Liver (tissue), 9 donors: Measurements from ENCODE around the gene MPZL2. TPM values are rescaled to one million over a fixed set of nuclear protein-coding genes. Genes with fewer than 3 reads are reported as not detected.

ENCODE experiments used
- DNase-seq: peaks from one replicate; pipeline ENCODE4 v3.0.0-alpha.2; 2017; ENCODE audit warnings: low spot score
- H3K27ac ChIP-seq, 2 donors: one replicate each; pipeline ENCODE4 v1.7.0; 2013; ENCODE audit warnings: inconsistent platforms in 2 of 2, low read length in 2 of 2, control low read depth in 1 of 2, low read depth in 1 of 2, mild to moderate bottlenecking in 1 of 2
- H3K27me3 ChIP-seq, 4 donors: one replicate each; pipeline versions ENCODE4 v1.6.1 to v1.7.0; 2013; ENCODE audit warnings: low read length in 3 of 4, inconsistent platforms in 1 of 4, mild to moderate bottlenecking in 1 of 4, moderate library complexity in 1 of 4; ENCODE audit not compliant: control insufficient read depth in 4 of 4, insufficient read depth in 4 of 4
- H3K36me3 ChIP-seq, 4 donors: one replicate each; pipeline versions ENCODE4 v1.6.1 to v1.7.0; 2013; ENCODE audit warnings: low read length in 3 of 4, mild to moderate bottlenecking in 3 of 4, low read depth in 1 of 4, moderate library complexity in 1 of 4; ENCODE audit not compliant: control insufficient read depth in 4 of 4, insufficient read depth in 3 of 4
- H3K4me1 ChIP-seq, 4 donors: one replicate each; pipeline versions ENCODE4 v1.6.1 to v1.7.0; 2013; ENCODE audit warnings: low read length in 3 of 4, mild to moderate bottlenecking in 3 of 4, moderate library complexity in 1 of 4; ENCODE audit not compliant: control insufficient read depth in 4 of 4, insufficient read depth in 4 of 4
- H3K4me3 ChIP-seq, 3 donors: one replicate each; pipeline versions ENCODE4 v1.6.1 to v1.7.0; 2013; ENCODE audit warnings: low read length in 3 of 3, control low read depth in 1 of 3, low read depth in 1 of 3, mild to moderate bottlenecking in 1 of 3
- H3K9ac ChIP-seq, 2 donors: one replicate each; pipeline ENCODE4 v1.7.0; 2013; ENCODE audit warnings: low read length in 2 of 2, mild to moderate bottlenecking in 2 of 2, moderate library complexity in 2 of 2, control low read depth in 1 of 2, low read depth in 1 of 2
- H3K9me3 ChIP-seq, 4 donors: one replicate each; pipeline versions ENCODE4 v1.6.1 to v1.7.0; 2013; ENCODE audit warnings: low read length in 3 of 4; ENCODE audit not compliant: control insufficient read depth in 4 of 4
- EGR1 ChIP-seq, 2 donors: IDR thresholded peaks; 2 replicates each; pipeline ENCODE4 v1.6.1; 2016 to 2018; ENCODE audit warnings: antibody characterized with exemption in 2 of 2, low read depth in 2 of 2
- FOXA1 ChIP-seq: IDR thresholded peaks from 2 replicates; pipeline ENCODE4 v1.6.1; 2016; ENCODE audit warnings: antibody characterized with exemption
- FOXA2 ChIP-seq: IDR thresholded peaks from 2 replicates; pipeline ENCODE4 v1.6.1; 2016; ENCODE audit warnings: antibody characterized with exemption
- GABPA ChIP-seq, 2 donors: IDR thresholded peaks in 1 of 2; conservative IDR thresholded peaks in 1 of 2; 2 replicates each; pipeline ENCODE4 v1.6.1; 2016; ENCODE audit warnings: antibody characterized with exemption in 2 of 2, mild to moderate bottlenecking in 1 of 2, moderate library complexity in 1 of 2
- HNF4A ChIP-seq, 2 donors: conservative IDR thresholded peaks; 2 replicates each; pipeline ENCODE4 v1.6.1; 2016; ENCODE audit warnings: antibody characterized with exemption in 2 of 2, mild to moderate bottlenecking in 2 of 2
- HNF4G ChIP-seq: IDR thresholded peaks from 2 replicates; pipeline ENCODE4 v1.6.1; 2016; ENCODE audit warnings: antibody characterized with exemption
- JUND ChIP-seq, 2 donors: IDR thresholded peaks; 2 replicates each; pipeline ENCODE4 v1.6.1; 2016; ENCODE audit warnings: antibody characterized with exemption in 2 of 2
- NR2F2 ChIP-seq: IDR thresholded peaks from 2 replicates; pipeline ENCODE4 v1.6.1; 2016; ENCODE audit warnings: antibody characterized with exemption
- RAD21 ChIP-seq, 2 donors: IDR thresholded peaks; 2 replicates each; pipeline ENCODE4 v1.6.1; 2016; ENCODE audit warnings: antibody characterized with exemption in 2 of 2, mild to moderate bottlenecking in 2 of 2
- RXRA ChIP-seq, 2 donors: IDR thresholded peaks; 2 replicates each; pipeline ENCODE4 v1.6.1; 2017 to 2018; ENCODE audit warnings: antibody characterized with exemption in 2 of 2, mild to moderate bottlenecking in 1 of 2
- SP1 ChIP-seq: IDR thresholded peaks from 2 replicates; pipeline ENCODE4 v1.6.1; 2018; ENCODE audit warnings: antibody characterized with exemption, mild to moderate bottlenecking
- TAF1 ChIP-seq: conservative IDR thresholded peaks from 2 replicates; pipeline ENCODE4 v1.6.1; 2016; ENCODE audit warnings: antibody characterized with exemption, mild to moderate bottlenecking
- YY1 ChIP-seq: IDR thresholded peaks from 2 replicates; pipeline ENCODE4 v1.6.1; 2016; ENCODE audit warnings: antibody characterized with exemption, mild to moderate bottlenecking
- WGBS: extraction: QIAGEN DNeasy Blood & Tissue Kit; methylation state at CpG from one replicate; pipeline ENCODE4 v1.1.7; 2013; 5-methylcytosine and 5-hydroxymethylcytosine counted together
- polyA plus RNA-seq, 2 donors: library from polyadenylated mRNA; stranded (reverse) in 1 of 2; unstranded in 1 of 2; fragments of 200-250 nt in 1 of 2; fragments of >200 nt in 1 of 2; fragmentation: Nextera tagmentation in 1 of 2; extraction: Ambion mirVana in 1 of 2; gene quantifications; one replicate each; pipeline versions ENCODE4 v1.2.1 to v1.2.3, GENCODE V29; 2013 to 2015
- total RNA-seq, 2 donors: library from RNA; depleted of rRNA; stranded (reverse); fragments of >200 nt; gene quantifications; one replicate each; pipeline ENCODE4 v1.2.3, GENCODE V29; 2014
- TF ChIP-seq, protein P1 (sequence below): IDR thresholded peaks from 2 replicates; pipeline ENCODE4 v1.6.1; 2016; ENCODE audit warnings: antibody characterized with exemption, mild to moderate bottlenecking
- TF ChIP-seq, protein P2 (sequence below): fragments of 150-350 bp; IDR thresholded peaks from 2 replicates; pipeline ENCODE4 v1.5.1; 2017; ENCODE audit warnings: improper control_type of control experiment, low read depth, low read length; ENCODE audit not compliant: missing input control
- TF ChIP-seq, protein P3 (sequence below): IDR thresholded peaks from 2 replicates; pipeline ENCODE4 v1.6.1; 2016; ENCODE audit warnings: antibody characterized with exemption
- TF ChIP-seq, protein P4 (sequence below): IDR thresholded peaks from 2 replicates; pipeline ENCODE4 v1.6.1; 2016; ENCODE audit warnings: antibody characterized with exemption
- TF ChIP-seq, protein P5 (sequence below): IDR thresholded peaks from 2 replicates; pipeline ENCODE4 v1.6.1; 2016; ENCODE audit warnings: antibody characterized with exemption
- donor health status: healthy.
- donor health status: healthy.
- donor health status: healthy.
- donor health status: healthy.
- donor health status: healthy.

The MPZL2 gene
- total and polyA plus RNA-seq, 4 donors: 8.4 to 17.2 (median 11.9) TPM

DNA sequence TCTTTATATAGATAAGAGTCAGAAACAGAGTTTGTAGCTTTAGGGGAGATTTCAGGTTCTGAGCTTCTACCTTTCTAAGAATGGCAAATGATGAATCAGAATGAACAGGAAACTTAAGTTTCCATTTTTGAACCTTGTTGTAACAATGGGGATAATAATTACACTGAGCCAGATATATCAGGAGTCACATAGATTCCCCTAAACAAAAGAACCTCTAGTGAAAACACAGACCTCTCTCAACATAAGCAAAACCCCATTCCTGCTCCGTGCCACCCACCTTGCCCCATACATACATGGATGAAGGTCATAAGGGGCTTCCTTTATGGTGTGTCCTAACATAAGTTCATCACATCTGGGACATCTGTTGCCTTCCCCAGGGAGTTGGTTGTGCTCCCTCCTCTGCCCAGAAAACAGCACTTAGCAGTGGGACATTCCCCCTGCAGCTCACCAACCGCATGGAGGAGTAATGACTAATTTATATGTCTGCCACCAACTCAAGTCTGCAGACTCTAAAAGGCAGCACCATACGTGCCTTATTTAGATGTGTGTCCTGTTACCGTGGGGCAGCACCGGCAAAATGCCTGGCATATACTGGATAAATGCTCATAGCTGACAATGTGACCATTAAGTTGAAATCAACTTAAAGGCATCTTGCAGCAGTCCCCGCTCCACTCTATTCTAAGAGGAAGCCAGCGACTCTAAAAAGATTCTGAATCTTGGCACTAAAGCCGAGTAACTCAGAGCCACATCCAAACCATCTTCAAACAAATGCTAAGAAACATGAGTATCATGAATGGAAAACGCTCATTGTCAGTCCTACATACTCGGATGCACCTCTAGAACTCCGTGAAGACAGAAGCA is 47.2 kb downstream of the MPZL2 start:
- no peaks in the 10 kb centered on the region for H3K9me3 ChIP-seq
- no peaks in the 10 kb centered on the region for H3K36me3 ChIP-seq
- no peak for TF ChIP-seq EGR1 (IDR thresholded peaks at IDR 0.05; ENCODE audit: low read depth in 2 of 2)
- no peak for TF ChIP-seq TAF1
- TF ChIP-seq RAD21 (IDR thresholded peaks at IDR 0.05): no peak
- no peak for TF ChIP-seq NR2F2
- TF ChIP-seq YY1: no peak
- TF ChIP-seq, protein P1, sequence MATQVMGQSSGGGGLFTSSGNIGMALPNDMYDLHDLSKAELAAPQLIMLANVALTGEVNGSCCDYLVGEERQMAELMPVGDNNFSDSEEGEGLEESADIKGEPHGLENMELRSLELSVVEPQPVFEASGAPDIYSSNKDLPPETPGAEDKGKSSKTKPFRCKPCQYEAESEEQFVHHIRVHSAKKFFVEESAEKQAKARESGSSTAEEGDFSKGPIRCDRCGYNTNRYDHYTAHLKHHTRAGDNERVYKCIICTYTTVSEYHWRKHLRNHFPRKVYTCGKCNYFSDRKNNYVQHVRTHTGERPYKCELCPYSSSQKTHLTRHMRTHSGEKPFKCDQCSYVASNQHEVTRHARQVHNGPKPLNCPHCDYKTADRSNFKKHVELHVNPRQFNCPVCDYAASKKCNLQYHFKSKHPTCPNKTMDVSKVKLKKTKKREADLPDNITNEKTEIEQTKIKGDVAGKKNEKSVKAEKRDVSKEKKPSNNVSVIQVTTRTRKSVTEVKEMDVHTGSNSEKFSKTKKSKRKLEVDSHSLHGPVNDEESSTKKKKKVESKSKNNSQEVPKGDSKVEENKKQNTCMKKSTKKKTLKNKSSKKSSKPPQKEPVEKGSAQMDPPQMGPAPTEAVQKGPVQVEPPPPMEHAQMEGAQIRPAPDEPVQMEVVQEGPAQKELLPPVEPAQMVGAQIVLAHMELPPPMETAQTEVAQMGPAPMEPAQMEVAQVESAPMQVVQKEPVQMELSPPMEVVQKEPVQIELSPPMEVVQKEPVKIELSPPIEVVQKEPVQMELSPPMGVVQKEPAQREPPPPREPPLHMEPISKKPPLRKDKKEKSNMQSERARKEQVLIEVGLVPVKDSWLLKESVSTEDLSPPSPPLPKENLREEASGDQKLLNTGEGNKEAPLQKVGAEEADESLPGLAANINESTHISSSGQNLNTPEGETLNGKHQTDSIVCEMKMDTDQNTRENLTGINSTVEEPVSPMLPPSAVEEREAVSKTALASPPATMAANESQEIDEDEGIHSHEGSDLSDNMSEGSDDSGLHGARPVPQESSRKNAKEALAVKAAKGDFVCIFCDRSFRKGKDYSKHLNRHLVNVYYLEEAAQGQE: no peak
- TF ChIP-seq, protein P2, sequence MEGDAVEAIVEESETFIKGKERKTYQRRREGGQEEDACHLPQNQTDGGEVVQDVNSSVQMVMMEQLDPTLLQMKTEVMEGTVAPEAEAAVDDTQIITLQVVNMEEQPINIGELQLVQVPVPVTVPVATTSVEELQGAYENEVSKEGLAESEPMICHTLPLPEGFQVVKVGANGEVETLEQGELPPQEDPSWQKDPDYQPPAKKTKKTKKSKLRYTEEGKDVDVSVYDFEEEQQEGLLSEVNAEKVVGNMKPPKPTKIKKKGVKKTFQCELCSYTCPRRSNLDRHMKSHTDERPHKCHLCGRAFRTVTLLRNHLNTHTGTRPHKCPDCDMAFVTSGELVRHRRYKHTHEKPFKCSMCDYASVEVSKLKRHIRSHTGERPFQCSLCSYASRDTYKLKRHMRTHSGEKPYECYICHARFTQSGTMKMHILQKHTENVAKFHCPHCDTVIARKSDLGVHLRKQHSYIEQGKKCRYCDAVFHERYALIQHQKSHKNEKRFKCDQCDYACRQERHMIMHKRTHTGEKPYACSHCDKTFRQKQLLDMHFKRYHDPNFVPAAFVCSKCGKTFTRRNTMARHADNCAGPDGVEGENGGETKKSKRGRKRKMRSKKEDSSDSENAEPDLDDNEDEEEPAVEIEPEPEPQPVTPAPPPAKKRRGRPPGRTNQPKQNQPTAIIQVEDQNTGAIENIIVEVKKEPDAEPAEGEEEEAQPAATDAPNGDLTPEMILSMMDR: no peak
- no peak for TF ChIP-seq GABPA (IDR thresholded peaks at IDR 0.05 in 1 of 2, conservative IDR thresholded peaks at IDR 0.05 in 1 of 2)
- no peak for TF ChIP-seq FOXA2
- no peak for TF ChIP-seq JUND (IDR thresholded peaks at IDR 0.05)
- TF ChIP-seq, protein P3, sequence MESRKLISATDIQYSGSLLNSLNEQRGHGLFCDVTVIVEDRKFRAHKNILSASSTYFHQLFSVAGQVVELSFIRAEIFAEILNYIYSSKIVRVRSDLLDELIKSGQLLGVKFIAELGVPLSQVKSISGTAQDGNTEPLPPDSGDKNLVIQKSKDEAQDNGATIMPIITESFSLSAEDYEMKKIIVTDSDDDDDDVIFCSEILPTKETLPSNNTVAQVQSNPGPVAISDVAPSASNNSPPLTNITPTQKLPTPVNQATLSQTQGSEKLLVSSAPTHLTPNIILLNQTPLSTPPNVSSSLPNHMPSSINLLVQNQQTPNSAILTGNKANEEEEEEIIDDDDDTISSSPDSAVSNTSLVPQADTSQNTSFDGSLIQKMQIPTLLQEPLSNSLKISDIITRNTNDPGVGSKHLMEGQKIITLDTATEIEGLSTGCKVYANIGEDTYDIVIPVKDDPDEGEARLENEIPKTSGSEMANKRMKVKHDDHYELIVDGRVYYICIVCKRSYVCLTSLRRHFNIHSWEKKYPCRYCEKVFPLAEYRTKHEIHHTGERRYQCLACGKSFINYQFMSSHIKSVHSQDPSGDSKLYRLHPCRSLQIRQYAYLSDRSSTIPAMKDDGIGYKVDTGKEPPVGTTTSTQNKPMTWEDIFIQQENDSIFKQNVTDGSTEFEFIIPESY: no peak
- TF ChIP-seq, protein P4, sequence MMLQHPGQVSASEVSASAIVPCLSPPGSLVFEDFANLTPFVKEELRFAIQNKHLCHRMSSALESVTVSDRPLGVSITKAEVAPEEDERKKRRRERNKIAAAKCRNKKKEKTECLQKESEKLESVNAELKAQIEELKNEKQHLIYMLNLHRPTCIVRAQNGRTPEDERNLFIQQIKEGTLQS: no peak
- TF ChIP-seq, protein P5, sequence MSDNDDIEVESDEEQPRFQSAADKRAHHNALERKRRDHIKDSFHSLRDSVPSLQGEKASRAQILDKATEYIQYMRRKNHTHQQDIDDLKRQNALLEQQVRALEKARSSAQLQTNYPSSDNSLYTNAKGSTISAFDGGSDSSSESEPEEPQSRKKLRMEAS: no peak
- no peak for TF ChIP-seq HNF4G
- TF ChIP-seq SP1: no peak
- no peak for TF ChIP-seq FOXA1
- TF ChIP-seq HNF4A (conservative IDR thresholded peaks at IDR 0.05): no peak
- no peak for TF ChIP-seq RXRA (IDR thresholded peaks at IDR 0.05)
- H3K4me1 ChIP-seq: peaks cover 7 to 23% (median 16%) of the 10 kb centered on the region in 4 donors
- no peak overlapping the region for H3K9ac ChIP-seq
- WGBS: 86% methylated on average over 11 of the region's 11 CpGs
- H3K27me3 ChIP-seq: no peaks in the 10 kb centered on the region
- H3K4me3 ChIP-seq: no peak overlapping the region
- DNase-seq: no peak
- no peak overlapping the region for H3K27ac ChIP-seq
